Thyroid gland (tissue), 4 donors: ENCODE data around the gene PTH1R.

Experiments used
- POLR2A ChIP-seq, 2 donors: fragments of 450-650 bp; IDR thresholded peaks; one replicate each; pipeline ENCODE4 v1.6.1; 2017; ENCODE audit warnings: antibody characterized with exemption in 2 of 2, mild to moderate bottlenecking in 2 of 2, moderate library complexity in 1 of 2
- TF ChIP-seq, protein P1 (sequence below), 6 experiments: fragments of 200-600 bp in 3 of 6; fragments of 450-650 bp in 3 of 6; sonication (generic) in 3 of 6; IDR thresholded peaks; one replicate each; pipeline ENCODE4 v1.5.1; 2016 to 2019; ENCODE audit warnings: antibody characterized with exemption in 6 of 6, mild to moderate bottlenecking in 2 of 6, inconsistent platforms in 1 of 6, moderate library complexity in 1 of 6

- TF ChIP-seq POLR2A (IDR thresholded peaks at IDR 0.05), result no peak
- TF ChIP-seq, protein P1, sequence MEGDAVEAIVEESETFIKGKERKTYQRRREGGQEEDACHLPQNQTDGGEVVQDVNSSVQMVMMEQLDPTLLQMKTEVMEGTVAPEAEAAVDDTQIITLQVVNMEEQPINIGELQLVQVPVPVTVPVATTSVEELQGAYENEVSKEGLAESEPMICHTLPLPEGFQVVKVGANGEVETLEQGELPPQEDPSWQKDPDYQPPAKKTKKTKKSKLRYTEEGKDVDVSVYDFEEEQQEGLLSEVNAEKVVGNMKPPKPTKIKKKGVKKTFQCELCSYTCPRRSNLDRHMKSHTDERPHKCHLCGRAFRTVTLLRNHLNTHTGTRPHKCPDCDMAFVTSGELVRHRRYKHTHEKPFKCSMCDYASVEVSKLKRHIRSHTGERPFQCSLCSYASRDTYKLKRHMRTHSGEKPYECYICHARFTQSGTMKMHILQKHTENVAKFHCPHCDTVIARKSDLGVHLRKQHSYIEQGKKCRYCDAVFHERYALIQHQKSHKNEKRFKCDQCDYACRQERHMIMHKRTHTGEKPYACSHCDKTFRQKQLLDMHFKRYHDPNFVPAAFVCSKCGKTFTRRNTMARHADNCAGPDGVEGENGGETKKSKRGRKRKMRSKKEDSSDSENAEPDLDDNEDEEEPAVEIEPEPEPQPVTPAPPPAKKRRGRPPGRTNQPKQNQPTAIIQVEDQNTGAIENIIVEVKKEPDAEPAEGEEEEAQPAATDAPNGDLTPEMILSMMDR (IDR thresholded peaks at IDR 0.05), result no peak
Measured at GRCh38 chr3:46936733-46937250, 59.3 kb downstream of the PTH1R start.
